Measurements from ENCODE around the gene ITPR2. TPM values are rescaled to one million over a fixed set of nuclear protein-coding genes. Genes with fewer than 3 reads are reported as not detected.

The ITPR2 gene
- total and polyA plus RNA-seq, 2 of the 13 experiments (the other 11 are each of a cell fraction or from before 2014, with no cell fraction given), result 31.9 to 81.9 TPM

GRCh38 chr12:26768611-26769603, 64.1 kb downstream of the ITPR2 start (continued):
- TF ChIP-seq IKZF4 (CRISPR knock-in tag; IDR thresholded peaks at IDR 0.05; ENCODE audit: borderline replicate concordance, low read depth, not compliant biosample characterization) (no peak), ATF7 (IDR thresholded peaks at IDR 0.05) (peak; percentile 19; the same call in 1 of the 2 replicates), ATF7 (CRISPR knock-in tag; IDR thresholded peaks at IDR 0.05) (no peak; the same call in 1 of the 2 replicates), PBX2 (CRISPR knock-in tag; IDR thresholded peaks at IDR 0.05) (no peak), AGO2 (optimal IDR thresholded peaks at IDR 0.05; ENCODE audit: low read depth, low read length) (no peak), ZNF761 (CRISPR knock-in tag; conservative IDR thresholded peaks at IDR 0.05) (0 out of 2 replicates have a peak, but pooled peaks have one; percentile 65), GZF1 (CRISPR knock-in tag; IDR thresholded peaks at IDR 0.05) (no peak), FOXJ3 (CRISPR knock-in tag; IDR thresholded peaks at IDR 0.05; ENCODE audit: borderline replicate concordance) (peak; percentile 100), THAP7 (CRISPR knock-in tag; IDR thresholded peaks at IDR 0.05) (no peak), ZNF180 (CRISPR knock-in tag; IDR thresholded peaks at IDR 0.05; ENCODE audit: borderline replicate concordance, low read depth) (no peak), SATB2 (CRISPR knock-in tag; IDR thresholded peaks at IDR 0.05) (0 out of 2 replicates have a peak, but pooled peaks have one; percentile 18)
- TF ChIP-seq, protein P1, sequence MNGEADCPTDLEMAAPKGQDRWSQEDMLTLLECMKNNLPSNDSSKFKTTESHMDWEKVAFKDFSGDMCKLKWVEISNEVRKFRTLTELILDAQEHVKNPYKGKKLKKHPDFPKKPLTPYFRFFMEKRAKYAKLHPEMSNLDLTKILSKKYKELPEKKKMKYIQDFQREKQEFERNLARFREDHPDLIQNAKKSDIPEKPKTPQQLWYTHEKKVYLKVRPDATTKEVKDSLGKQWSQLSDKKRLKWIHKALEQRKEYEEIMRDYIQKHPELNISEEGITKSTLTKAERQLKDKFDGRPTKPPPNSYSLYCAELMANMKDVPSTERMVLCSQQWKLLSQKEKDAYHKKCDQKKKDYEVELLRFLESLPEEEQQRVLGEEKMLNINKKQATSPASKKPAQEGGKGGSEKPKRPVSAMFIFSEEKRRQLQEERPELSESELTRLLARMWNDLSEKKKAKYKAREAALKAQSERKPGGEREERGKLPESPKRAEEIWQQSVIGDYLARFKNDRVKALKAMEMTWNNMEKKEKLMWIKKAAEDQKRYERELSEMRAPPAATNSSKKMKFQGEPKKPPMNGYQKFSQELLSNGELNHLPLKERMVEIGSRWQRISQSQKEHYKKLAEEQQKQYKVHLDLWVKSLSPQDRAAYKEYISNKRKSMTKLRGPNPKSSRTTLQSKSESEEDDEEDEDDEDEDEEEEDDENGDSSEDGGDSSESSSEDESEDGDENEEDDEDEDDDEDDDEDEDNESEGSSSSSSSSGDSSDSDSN (CRISPR knock-in tag; IDR thresholded peaks at IDR 0.05), result 0 out of 2 replicates have a peak, but pooled peaks have one; percentile 38
